GM21390 (cell line): ENCODE results near the gene TBC1D16.

Experiments used
- ATAC-seq: cut with Tn5 transposase; IDR thresholded peaks from one replicate; pipeline ENCODE4 v1.9.1; 2021; ENCODE audit not compliant: unreplicated experiment

TBC1D16 gene

GRCh38 chr17:80035687-80035936 lies at the start of gene TBC1D16:
Gene TBC1D16, minus strand, starts transcription at chr17:80035872. Its CDS starts 22,325 bp downstream, at chr17:80013547.
- no peak for ATAC-seq

GRCh38 chr17:80084773-80085172 lies 49.1 kb upstream of the TBC1D16 start:
- ATAC-seq: no peak

- no peak for ATAC-seq
Measured at GRCh38 chr17:80083136-80083661, 47.5 kb upstream of the TBC1D16 start.

- ATAC-seq: no peak
Measured at GRCh38 chr17:80082403-80083135, 46.9 kb upstream of the TBC1D16 start.

- ATAC-seq: no peak
Measured at GRCh38 chr17:80081596-80081995, 45.9 kb upstream of the TBC1D16 start.

- ATAC-seq: no peak
Measured at GRCh38 chr17:80080081-80080480, 44.4 kb upstream of the TBC1D16 start.

GRCh38 chr17:80072410-80072809 lies 36.7 kb upstream of the TBC1D16 start:
- ATAC-seq: no peak

- no peak for ATAC-seq
Measured at GRCh38 chr17:80071116-80071841, 35.6 kb upstream of the TBC1D16 start.

GRCh38 chr17:80070375-80071115 lies 34.9 kb upstream of the TBC1D16 start:
- no peak for ATAC-seq

GRCh38 chr17:80068301-80069222 lies 32.9 kb upstream of the TBC1D16 start:
- no peak for ATAC-seq

- ATAC-seq: no peak
Measured at GRCh38 chr17:80067393-80067986, 31.8 kb upstream of the TBC1D16 start.

- no peak for ATAC-seq
Measured at GRCh38 chr17:80065478-80066170, 30.0 kb upstream of the TBC1D16 start.

- no peak for ATAC-seq
Measured at GRCh38 chr17:80064696-80065095, 29.0 kb upstream of the TBC1D16 start.

GRCh38 chr17:80063830-80064585 lies 28.3 kb upstream of the TBC1D16 start:
- ATAC-seq: no peak

GRCh38 chr17:80061421-80061820 lies 25.7 kb upstream of the TBC1D16 start:
- ATAC-seq: no peak

- ATAC-seq: no peak
Measured at GRCh38 chr17:80060644-80061043, 25.0 kb upstream of the TBC1D16 start.

- no peak for ATAC-seq
Measured at GRCh38 chr17:80058311-80058955, 22.8 kb upstream of the TBC1D16 start.

GRCh38 chr17:80055597-80055996 lies 19.9 kb upstream of the TBC1D16 start:
- ATAC-seq: no peak

- ATAC-seq: no peak
Measured at GRCh38 chr17:80053102-80053501, 17.4 kb upstream of the TBC1D16 start.
